ENCODE data around the gene CCT7.

Gene CCT7

GRCh38 chr2:73235315-73236028 lies 1.4 kb downstream of the CCT7 start:
- peak overlapping the region; percentile 98 for H3K4me3 ChIP-seq (replicated peaks; ENCODE audit: low read depth, low read length)
- DNase-seq (ENCODE audit: extremely low read depth, low read depth) = no peak
- TF ChIP-seq CTCF (IDR thresholded peaks at IDR 0.05; ENCODE audit: low read depth, low read length, missing control alignments) = no peak

- TF ChIP-seq CTCF (IDR thresholded peaks at IDR 0.05; ENCODE audit: low read depth, low read length, missing control alignments) = no peak
- no peak for DNase-seq (ENCODE audit: extremely low read depth, low read depth)
- peak overlapping the region; percentile 98; the same call in 1 of the 2 replicates for H3K4me3 ChIP-seq (replicated peaks; ENCODE audit: low read depth, low read length)
Observed at GRCh38 chr2:73237168-73237567, 3.1 kb downstream of the CCT7 start.

GRCh38 chr2:73238149-73238548 lies 4.0 kb downstream of the CCT7 start:
- no peak overlapping the region for H3K4me3 ChIP-seq (replicated peaks; ENCODE audit: low read depth, low read length)
- TF ChIP-seq CTCF (IDR thresholded peaks at IDR 0.05; ENCODE audit: low read depth, low read length, missing control alignments) = no peak
- DNase-seq (ENCODE audit: extremely low read depth, low read depth) = no peak

- no peak overlapping the region for H3K4me3 ChIP-seq (replicated peaks; ENCODE audit: low read depth, low read length)
- no peak for DNase-seq (ENCODE audit: extremely low read depth, low read depth)
- no peak for TF ChIP-seq CTCF (IDR thresholded peaks at IDR 0.05; ENCODE audit: low read depth, low read length, missing control alignments)
Observed at GRCh38 chr2:73238976-73239375, 4.9 kb downstream of the CCT7 start.

- no peak for TF ChIP-seq CTCF (IDR thresholded peaks at IDR 0.05; ENCODE audit: low read depth, low read length, missing control alignments)
- no peak overlapping the region for H3K4me3 ChIP-seq (replicated peaks; ENCODE audit: low read depth, low read length)
- DNase-seq (ENCODE audit: extremely low read depth, low read depth) = no peak
Observed at GRCh38 chr2:73239776-73240175, 5.7 kb downstream of the CCT7 start.

- H3K4me3 ChIP-seq (replicated peaks; ENCODE audit: low read depth, low read length) = no peak overlapping the region
- TF ChIP-seq CTCF (IDR thresholded peaks at IDR 0.05; ENCODE audit: low read depth, low read length, missing control alignments) = no peak
- peak; percentile 44 for DNase-seq (ENCODE audit: extremely low read depth, low read depth)
Observed at GRCh38 chr2:73243884-73244570, 9.9 kb downstream of the CCT7 start.

Measured in HFF-Myc (cell line).